K562 (cell line): ENCODE data around the gene CDK14. TPM values are rescaled to one million over a fixed set of nuclear protein-coding genes. Genes with fewer than 3 reads are reported as not detected.

Experiments
- ATAC-seq: fragments of 200-7000 bp; cut with Tn5 transposase; 3 replicates; pipeline ENCODE4 v1.9.1; 2020; ENCODE audit warnings: moderate library complexity
- BruUV-seq: library from RNA; stranded (reverse); fragments of 400-500 nt; replicated peaks from 2 replicates; lab custom pipeline; 2021; lab: Mats Ljungman, UMichigan
- CTCF ChIA-PET: fragments of 300-600 bp; formaldehyde crosslinking; extraction: SDS; loops from one replicate; lab custom pipeline; 2021; ENCODE audit warnings: low intra/inter-chr PET ratio; lab: Yijun Ruan, JAX
- POLR2A ChIA-PET: fragments of 300-600, 350-650 bp; sonication (Branson Sonifier 250); formaldehyde crosslinking; extraction: SDS; loops from one replicate; lab custom pipeline; 2021; ENCODE audit warnings: antibody characterized with exemption, inconsistent platforms; lab: Yijun Ruan, JAX
- DNase-seq, 4 experiments: peaks; one replicate each; pipeline versions ENCODE4 v3.0.0 to v3.0.0-alpha.2; 2011 to 2018; ENCODE audit warnings: low spot score in 3 of 4, mixed read lengths in 3 of 4; ENCODE audit errors: extremely low read depth in 1 of 4
- FAIRE-seq: peaks from 2 replicates; lab custom pipeline; 2011; peaks lifted over from hg19 to GRCh38; lab: Jason Lieb, UNC
- H2AFZ ChIP-seq: 2 replicates; pipeline ENCODE4 v1.6.0; 2011; ENCODE audit warnings: low read depth, low read length, control low read depth, inconsistent platforms
- H3K27ac ChIP-seq: fragments of 200-600 bp; 3 replicates; pipeline ENCODE4 v1.8.0; 2011; ENCODE audit warnings: low read depth, mild to moderate bottlenecking, control low read depth, inconsistent platforms, low read length, moderate library complexity, mixed read lengths; ENCODE audit errors: extremely low read depth
- H3K27me3 ChIP-seq, 2 experiments: fragments of 300-600 bp in 1 of 2; 2 replicates in 1 of 2; 3 replicates in 1 of 2; pipeline versions ENCODE4 v1.6.0 to v1.8.0; 2011; ENCODE audit warnings: inconsistent platforms in 2 of 2, low read length in 2 of 2, mild to moderate bottlenecking in 1 of 2, mixed read lengths in 1 of 2, moderate library complexity in 1 of 2; ENCODE audit not compliant: control insufficient read depth in 2 of 2, insufficient read depth in 2 of 2
- H3K36me3 ChIP-seq: fragments of 300-600 bp; 3 replicates; pipeline ENCODE4 v1.8.0; 2011; ENCODE audit warnings: mild to moderate bottlenecking, low read length, inconsistent platforms; ENCODE audit not compliant: control insufficient read depth, insufficient read depth
- H3K4me1 ChIP-seq, 2 experiments: fragments of 200-600 bp in 1 of 2; replicated peaks in 1 of 2; 2 replicates in 1 of 2; 3 replicates in 1 of 2; pipeline versions ENCODE4 v1.5.1 to v1.8.0; 2011; ENCODE audit warnings: inconsistent platforms in 2 of 2, low read length in 2 of 2, mild to moderate bottlenecking in 1 of 2, mixed read lengths in 1 of 2, moderate library complexity in 1 of 2; ENCODE audit not compliant: control insufficient read depth in 2 of 2, insufficient read depth in 2 of 2
- H3K4me2 ChIP-seq: 2 replicates; pipeline ENCODE4 v1.6.1; 2011; ENCODE audit warnings: low read length, control low read depth, inconsistent platforms, mixed read lengths; ENCODE audit not compliant: insufficient read depth
- H3K4me3 ChIP-seq: fragments of 200-600 bp; sonication (generic), shearing (Covaris generic); 2 replicates; pipeline ENCODE4 v1.5.1; 2016; ENCODE audit warnings: control low read depth, inconsistent platforms
- H3K79me2 ChIP-seq: fragments of 200-600 bp; 3 replicates; pipeline ENCODE4 v1.8.0; 2011; ENCODE audit warnings: low read length, inconsistent platforms; ENCODE audit not compliant: control insufficient read depth, insufficient read depth
- H3K9ac ChIP-seq, 2 experiments: 2 replicates each; pipeline versions ENCODE4 v1.6.0 to v1.6.1; 2011; ENCODE audit warnings: low read depth in 2 of 2, low read length in 2 of 2, control low read depth in 1 of 2, inconsistent platforms in 1 of 2, mild to moderate bottlenecking in 1 of 2, mixed read lengths in 1 of 2; ENCODE audit not compliant: insufficient read depth in 1 of 2
- H3K9me1 ChIP-seq: one replicate; pipeline ENCODE4 v1.6.0; 2011; ENCODE audit warnings: inconsistent platforms, mild to moderate bottlenecking, low read length, moderate library complexity; ENCODE audit not compliant: control insufficient read depth, insufficient read depth
- H3K9me3 ChIP-seq: replicated peaks from 2 replicates; pipeline ENCODE4 v1.5.1; 2011; ENCODE audit warnings: low read depth, low read length, inconsistent platforms; ENCODE audit not compliant: control insufficient read depth, insufficient read depth
- H4K20me1 ChIP-seq: replicated peaks from 2 replicates; pipeline ENCODE4 v1.6.1; 2011; ENCODE audit warnings: low read length, inconsistent platforms, mixed read lengths; ENCODE audit not compliant: control insufficient read depth, insufficient read depth
- FOXK2 ChIP-seq, 2 experiments: fragments of 450-650 bp; IDR thresholded peaks in 1 of 2; conservative IDR thresholded peaks in 1 of 2; 2 replicates each; pipeline ENCODE4 v1.6.1; 2016; ENCODE audit warnings: low read depth in 2 of 2, mild to moderate bottlenecking in 1 of 2
- MEIS2 ChIP-seq: fragments of 450-650 bp; IDR thresholded peaks from 2 replicates; pipeline ENCODE4 v1.6.1; 2014; ENCODE audit warnings: mild to moderate bottlenecking; ENCODE audit not compliant: partially characterized antibody
- PHF21A ChIP-seq: fragments of 450-650 bp; IDR thresholded peaks from 2 replicates; pipeline ENCODE4 v1.6.1; 2017; ENCODE audit warnings: low read depth, borderline replicate concordance
- TGIF2 ChIP-seq: sonication (generic); formaldehyde crosslinking; IDR thresholded peaks from 2 replicates; pipeline ENCODE4 v1.8.1; 2022; ENCODE audit warnings: mild to moderate bottlenecking, missing genetic modification reagents, moderate library complexity
- WGBS: fragments of 100-300 bp; shearing (Covaris generic); methylation state at CpG from one replicate; pipeline ENCODE4 v1.1.6; 2016; ENCODE audit warnings: low coverage, mixed read lengths; ENCODE audit not compliant: insufficient coverage; ENCODE audit errors: missing lambda C conversion rate; 5-methylcytosine and 5-hydroxymethylcytosine counted together
- in situ Hi-C: fragments of 300-500 bp; cut with MboI; formaldehyde crosslinking; loops from 4 replicates; pipeline ENCODE4 v1.15.0; 2018; ENCODE audit warnings: inconsistent platforms, mixed read lengths
- intact Hi-C: fragments of 100-400 bp; cut with micrococcal nuclease; formaldehyde crosslinking; loops from 2 replicates; pipeline ENCODE4 v1.14.2; 2022
- polyA plus RNA-seq, 8 experiments: library from polyadenylated mRNA; depleted of rRNA in 4 of 8; stranded (reverse) in 5 of 8; unstranded in 3 of 8; fragments of >200 nt; fragmentation: Nextera tagmentation in 2 of 8; fragmentation: Illumina TruSeq in 1 of 8; extraction: Ambion mirVana in 2 of 8; extraction: Trizol in 1 of 8; gene quantifications; 2 replicates each; pipeline versions ENCODE4 v1.2.1 to v1.2.3, GENCODE V29; 2011 to 2014; ENCODE audit warnings: inconsistent platforms in 1 of 8, missing spikeins in 1 of 8
- total RNA-seq, 7 experiments: library from RNA; depleted of rRNA in 6 of 7; stranded (reverse); fragments of >200 nt in 6 of 7; fragmentation: Illumina TruSeq in 2 of 7; extraction: Trizol in 2 of 7; gene quantifications; 2 replicates each; pipeline versions ENCODE4 v1.2.1 to v1.2.3, GENCODE V29; 2011 to 2021; ENCODE audit warnings: low replicate concordance in 1 of 7

CDK14 gene
- total and polyA plus RNA-seq, 9 of the 15 experiments (the other 6 are each of a cell fraction or from before 2014, with no cell fraction given) = 0.03 to 0.91 (median 0.16) TPM

DNA sequence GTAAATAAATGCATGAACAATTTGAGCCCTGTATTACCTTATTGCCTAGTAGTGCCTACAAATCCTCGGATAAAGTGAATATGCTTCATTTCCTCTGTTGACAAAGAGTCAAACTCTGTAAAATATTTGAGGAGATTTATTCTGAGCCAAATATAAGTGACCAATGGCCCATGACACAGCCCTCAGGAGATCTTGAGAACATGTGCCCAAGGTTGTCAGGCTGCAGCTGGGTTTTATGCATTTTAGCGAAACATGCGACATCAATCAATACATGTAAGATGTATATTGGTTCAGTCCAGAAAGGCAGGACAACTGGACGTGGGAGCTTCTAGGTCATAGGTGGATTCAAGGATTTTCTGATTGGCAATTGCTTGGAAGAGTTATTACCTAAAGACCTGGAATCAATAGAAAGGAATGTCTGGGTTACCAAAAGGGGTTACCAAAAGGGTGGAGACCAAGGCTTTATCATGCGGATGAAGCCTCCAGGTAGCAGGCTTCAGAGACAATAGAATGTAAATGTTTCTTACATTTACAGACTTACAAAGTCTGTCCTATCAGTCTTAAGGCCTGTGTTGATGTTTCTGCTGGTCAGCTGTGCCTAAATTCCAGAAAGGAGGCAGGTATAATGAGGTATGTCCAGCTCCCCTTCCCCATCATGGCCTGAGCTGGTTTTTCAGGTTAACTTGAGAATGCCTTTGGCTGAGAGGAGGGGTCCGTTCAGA lies 448.0 kb downstream of the CDK14 start (continued):
- no peak for TF ChIP-seq PHF21A
- TF ChIP-seq MEIS2 = no peak

GRCh38 chr7:91045606-91046005 lies 449.5 kb downstream of the CDK14 start:
- ChIA-PET CTCF (interaction anchor here (0.6 to 1.5 kb wide), 3 partner anchors 18 to 591 kb away, joined by 3 to 4 read pairs (median 3); no protein-coding TSS in a partner anchor), POLR2A (no interaction called here)
- Histone ChIP-seq H3K27ac (no peak overlapping the region), H3K27me3 (no peaks in the 10 kb centered on the region; a peak in 1 of 5 replicates), H2AFZ (no peak overlapping the region), H4K20me1 (no peaks in the 10 kb centered on the region), H3K4me3 (no peak overlapping the region), H3K36me3 (no peaks in the 10 kb centered on the region), H3K9ac (no peak overlapping the region), H3K9me1 (no peaks in the 10 kb centered on the region), H3K79me2 (no peaks in the 10 kb centered on the region), H3K9me3 (no peaks in the 10 kb centered on the region), H3K4me1 (no peaks in the 10 kb centered on the region), H3K4me2 (no peak overlapping the region)
- intact Hi-C loops = no loop called here
- no peak for TF ChIP-seq TGIF2 (CRISPR knock-in tag)
- no peak for TF ChIP-seq FOXK2 (conservative IDR thresholded peaks at IDR 0.05 in 1 of 2, IDR thresholded peaks at IDR 0.05 in 1 of 2; ENCODE audit: low read depth in 2 of 2)
- ATAC-seq = no peak
- no peak for FAIRE-seq
- DNase-seq = no peak
- 0% methylated on average over 1 of the region's 1 CpG for WGBS
- in situ Hi-C loops = no loop called here
- no TSS peak for BruUV-seq
